Activated CD4-positive, alpha-beta T cell treated with anti-CD3 and anti-CD28 coated beads, Interleukin-2, amount 50 U/mL, for 48 hours (primary cell): ENCODE results near the gene DISC1.

Experiments
- DNase-seq, 2 experiments: peaks; one replicate each; pipeline ENCODE4 v3.0.0-alpha.2; 2020

The DISC1 gene

DNA sequence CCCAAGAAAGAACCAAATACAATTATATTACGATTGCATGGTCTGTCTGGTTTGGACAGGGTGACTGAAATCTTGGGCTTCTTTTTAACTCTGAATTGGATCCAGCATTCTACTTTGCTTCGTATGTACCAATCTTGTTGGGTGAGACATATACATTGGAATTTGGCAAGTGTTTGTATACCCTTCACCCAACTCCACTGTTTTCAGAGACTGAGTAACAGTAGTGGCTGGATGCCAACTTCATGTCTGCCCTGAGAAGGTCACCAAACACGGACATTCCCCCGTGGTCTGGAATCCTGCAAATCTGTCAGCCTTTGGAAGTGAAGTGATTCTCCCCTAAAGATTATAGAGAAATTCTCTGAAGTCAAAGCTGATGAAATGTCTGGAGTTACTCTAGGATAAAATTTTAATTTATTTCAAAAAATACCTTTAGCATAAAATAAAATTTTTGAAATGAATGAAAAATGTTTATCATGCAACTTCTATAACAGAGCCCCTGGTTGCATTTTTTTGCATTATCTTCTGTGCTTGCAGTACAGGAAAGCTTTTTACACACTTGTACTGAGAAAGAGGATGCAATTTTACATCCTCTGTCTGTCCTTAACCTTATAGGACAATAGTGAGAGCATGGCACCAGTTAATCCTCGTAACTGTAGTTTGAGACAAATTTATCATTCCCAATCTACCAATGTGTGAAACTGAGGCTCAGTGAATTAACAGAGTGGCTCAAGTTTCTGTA is 201.8 kb downstream of the DISC1 start:
- DNase-seq = no peak

GRCh38 chr1:231829332-231829731 is 202.7 kb downstream of the DISC1 start:
- DNase-seq = no peak

GRCh38 chr1:231836227-231836893 is 209.8 kb downstream of the DISC1 start:
- no peak for DNase-seq

DNA sequence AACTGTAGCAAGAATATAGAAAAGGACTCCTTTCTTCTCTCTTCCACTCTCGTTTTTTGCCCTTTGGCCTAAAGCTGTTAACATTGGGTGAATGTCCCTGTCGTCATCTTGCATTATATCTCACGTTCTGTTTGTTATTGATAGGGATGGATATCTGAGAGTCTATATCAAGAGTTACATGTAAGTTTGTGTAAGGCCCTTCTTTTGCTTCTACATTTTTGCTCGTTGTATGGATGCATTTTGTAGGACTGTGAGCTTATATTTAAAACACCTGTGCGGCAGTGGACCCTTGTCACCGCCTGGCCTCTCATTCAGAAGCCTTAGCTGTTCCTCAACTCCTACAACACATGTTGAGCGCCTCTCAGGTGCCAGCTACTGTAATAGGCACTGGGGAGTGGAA is 211.9 kb downstream of the DISC1 start:
- DNase-seq = no peak

- DNase-seq = no peak
Observed at GRCh38 chr1:231839999-231840398, 213.4 kb downstream of the DISC1 start.

- no peak for DNase-seq
Observed at GRCh38 chr1:231841616-231842344, 215.2 kb downstream of the DISC1 start.

GRCh38 chr1:231842441-231842840 is 215.9 kb downstream of the DISC1 start:
- no peak for DNase-seq

DNA sequence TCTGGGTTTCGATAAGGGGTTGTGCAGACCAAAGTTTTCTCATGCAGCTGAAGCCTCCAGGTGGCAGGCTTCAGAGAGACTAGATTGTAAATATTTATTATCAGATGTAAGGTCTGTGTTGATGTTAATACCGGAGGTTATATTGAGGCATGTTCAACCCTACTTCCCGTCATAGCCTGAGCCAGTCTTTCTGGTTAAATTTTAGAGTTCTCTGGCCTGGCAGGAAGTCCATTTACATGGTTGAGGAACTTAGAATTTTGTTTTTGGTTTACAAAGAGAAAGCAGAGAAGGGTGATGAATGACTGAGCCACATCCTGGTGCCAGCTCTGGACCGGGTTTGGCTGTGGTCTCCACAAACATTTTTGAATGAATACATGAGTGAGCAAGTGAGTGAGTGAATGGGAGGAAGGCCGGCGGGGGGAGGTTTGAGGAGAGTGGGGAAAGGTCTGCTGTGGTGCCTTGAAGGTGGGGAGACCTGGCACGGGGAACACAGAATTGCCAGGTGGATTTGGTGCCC is 218.5 kb downstream of the DISC1 start:
- DNase-seq = no peak

DNA sequence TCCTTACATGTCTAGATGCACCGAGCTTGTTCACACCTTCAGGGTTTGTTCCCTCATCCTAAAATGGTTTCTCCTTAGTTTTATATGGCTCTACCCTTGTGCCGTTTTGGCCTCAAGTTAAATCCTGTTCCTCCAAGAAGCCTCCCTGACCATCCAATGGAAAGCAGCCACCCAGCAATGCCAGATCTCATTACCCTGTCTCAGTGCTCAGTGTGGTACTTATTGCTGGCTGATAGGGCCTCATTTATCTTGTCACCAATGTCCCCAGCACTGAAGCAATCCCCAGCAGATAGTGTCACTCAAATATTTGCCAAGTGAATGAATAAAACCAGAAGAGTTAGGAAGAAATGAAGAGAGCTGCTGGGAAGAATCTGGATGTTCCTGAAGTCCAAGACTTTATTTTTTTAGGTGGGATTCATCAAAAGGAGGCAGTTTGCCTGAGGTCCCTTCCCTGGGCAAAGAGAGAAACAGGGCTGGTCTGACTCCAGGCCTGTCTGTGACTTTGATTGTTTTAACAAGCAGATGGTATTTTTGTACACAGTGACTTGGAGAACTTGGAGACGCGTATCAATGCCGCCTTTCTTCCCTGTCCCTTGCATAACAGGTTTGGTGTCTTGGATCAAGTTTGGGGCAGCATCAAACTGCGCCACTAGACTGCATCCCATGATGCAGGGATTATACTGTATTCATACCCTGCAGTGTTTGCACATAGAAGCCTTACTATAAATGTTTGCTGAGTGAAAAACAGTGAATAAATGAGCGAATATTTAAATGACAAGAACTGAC is 221.2 kb downstream of the DISC1 start:
- DNase-seq = no peak

- no peak for DNase-seq
Observed at GRCh38 chr1:231849981-231850380, 223.4 kb downstream of the DISC1 start.

GRCh38 chr1:231850786-231851185 is 224.2 kb downstream of the DISC1 start:
- no peak for DNase-seq

- DNase-seq = no peak
Observed at GRCh38 chr1:231853588-231854207, 227.1 kb downstream of the DISC1 start.

DNA sequence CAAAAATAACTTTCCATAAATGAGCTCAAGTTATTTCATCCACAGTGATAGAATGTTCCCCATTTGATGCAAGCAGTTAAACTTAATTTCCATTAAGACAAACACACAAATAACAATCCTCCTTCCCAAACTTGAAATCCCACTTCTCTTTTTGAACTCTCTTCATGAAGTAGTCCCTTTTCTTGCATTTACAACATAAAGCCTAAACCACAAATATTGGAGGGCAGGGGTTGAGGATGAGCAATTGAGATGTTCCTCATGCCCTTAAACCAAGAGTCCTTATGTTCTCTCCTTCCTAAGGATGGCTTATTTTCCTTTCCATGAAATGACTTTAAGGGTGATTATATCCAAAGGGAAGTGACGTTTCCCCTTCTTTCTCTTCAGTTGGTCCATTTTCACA is 228.8 kb downstream of the DISC1 start:
- DNase-seq = no peak

GRCh38 chr1:231855926-231856325 is 229.3 kb downstream of the DISC1 start:
- no peak for DNase-seq

- no peak for DNase-seq
Observed at GRCh38 chr1:231856426-231856825, 229.8 kb downstream of the DISC1 start.

DNA sequence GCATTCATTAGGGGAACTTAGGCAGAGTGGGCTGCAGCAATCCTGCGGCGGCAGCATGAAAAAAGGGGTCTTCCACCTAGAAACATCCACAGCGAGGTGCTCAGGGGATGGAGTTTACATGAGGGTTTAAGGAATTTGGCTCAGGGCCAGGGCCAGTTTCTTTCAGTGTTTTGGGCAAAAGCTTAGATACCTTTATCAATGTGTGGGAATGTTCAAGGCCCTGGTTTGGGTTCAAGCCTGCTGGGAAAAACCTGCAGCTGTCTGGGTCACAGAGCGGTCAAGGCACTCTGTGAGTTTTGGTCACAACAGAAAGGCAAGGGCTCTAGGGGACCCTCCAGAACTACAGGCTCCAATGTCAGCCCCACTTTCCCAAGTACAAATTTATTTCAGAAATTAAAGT is 230.3 kb downstream of the DISC1 start:
- DNase-seq = no peak

- no peak for DNase-seq
Observed at GRCh38 chr1:231857609-231858135, 231.1 kb downstream of the DISC1 start.

- DNase-seq = no peak
Observed at GRCh38 chr1:231860221-231861088, 233.9 kb downstream of the DISC1 start.

DNA sequence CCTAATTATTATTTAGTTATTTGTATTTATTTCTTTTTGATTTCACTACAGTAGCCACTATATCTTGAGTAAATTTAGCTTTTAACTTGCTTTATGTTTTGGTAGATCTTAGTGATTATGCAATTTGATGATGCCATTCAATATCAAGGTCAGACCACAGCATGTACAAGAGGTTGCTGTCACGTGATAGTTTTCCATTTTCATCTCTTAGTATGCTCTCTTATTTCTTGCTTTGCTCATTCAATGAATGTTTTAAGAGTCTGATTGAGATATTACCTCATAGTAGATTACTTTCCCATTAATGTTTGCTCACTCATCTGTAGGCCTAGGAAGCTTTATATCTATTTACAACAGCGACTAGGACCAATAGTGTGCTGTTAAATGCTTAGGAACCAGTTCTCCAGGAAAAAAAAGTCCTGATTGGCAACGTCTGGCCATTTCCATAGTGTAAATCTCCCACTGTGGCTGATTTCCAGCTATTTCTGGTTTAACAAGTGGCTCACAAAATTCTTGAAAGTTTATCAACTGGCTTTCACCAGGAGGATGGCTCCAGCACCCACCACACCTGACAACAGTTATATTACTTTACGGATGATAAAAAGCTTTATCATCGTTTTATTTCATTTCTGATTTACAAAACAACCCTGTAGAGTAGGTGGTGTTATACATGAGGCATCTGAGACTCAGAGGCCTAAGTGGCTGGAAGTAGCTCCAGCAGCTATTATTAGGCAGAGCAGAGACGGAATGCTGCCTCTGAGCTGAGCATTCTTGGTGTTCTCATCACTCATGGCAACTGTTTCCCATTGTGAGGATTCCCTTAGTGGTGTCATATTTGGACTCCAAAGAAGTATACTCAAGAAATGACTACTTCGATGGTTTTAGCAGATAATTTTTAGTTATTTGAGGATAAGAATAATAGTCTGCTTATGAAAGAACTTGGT is 235.2 kb downstream of the DISC1 start:
- no peak for DNase-seq

- no peak for DNase-seq
Observed at GRCh38 chr1:231862611-231863010, 236.0 kb downstream of the DISC1 start.
